ENCODE data around the gene PKLR.
"Not testable (repeated sequence)": the region's sequence is repeated elsewhere in the genome, so short reads cannot be mapped to it uniquely, and the experiment has no call there.

PKLR gene

DNA sequence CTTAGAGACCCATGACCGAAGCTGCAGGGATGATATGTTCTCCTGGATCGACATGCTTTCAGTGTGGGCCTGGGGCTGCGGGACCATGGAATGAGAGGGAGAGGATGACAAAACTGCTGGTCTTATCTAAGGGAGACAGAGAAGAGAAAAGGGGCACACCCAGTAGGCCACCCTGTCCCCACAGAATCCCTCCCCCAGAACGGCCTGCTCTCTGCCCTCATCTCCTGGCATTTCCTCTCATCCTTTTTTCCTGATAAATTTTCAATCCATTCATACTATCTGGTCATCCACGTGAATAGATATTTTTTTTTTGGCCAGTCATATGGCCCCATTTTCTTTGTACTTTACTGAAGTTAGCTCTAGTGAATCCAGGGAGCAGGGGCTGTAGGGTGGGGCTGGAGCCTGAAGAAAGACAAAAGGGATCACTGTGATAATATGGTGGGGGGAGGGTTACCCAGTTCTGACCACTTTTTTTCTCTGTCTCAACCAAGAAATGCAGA, at the start of gene PKLR:
TSS of gene PKLR (minus strand) at position 97 of the 500 bp plus-strand sequence. CDS start at position 54, 43 bp downstream.
- Mint-ChIP-seq H3K4me3 (no peak within 1 kb of the TSS), H3K27ac (no peak within 1 kb of the TSS), H3K27me3 (peaks cover 22% of the 10 kb centered on the region), H3K4me1 (ENCODE audit: low read depth) (no peaks in the 10 kb centered on the region), H3K9me3 (no peaks in the 10 kb centered on the region), H3K36me3 (ENCODE audit: low read depth) (no peaks in the 10 kb centered on the region)
- intact Hi-C loops (cut with micrococcal nuclease) = no loop called here

DNA sequence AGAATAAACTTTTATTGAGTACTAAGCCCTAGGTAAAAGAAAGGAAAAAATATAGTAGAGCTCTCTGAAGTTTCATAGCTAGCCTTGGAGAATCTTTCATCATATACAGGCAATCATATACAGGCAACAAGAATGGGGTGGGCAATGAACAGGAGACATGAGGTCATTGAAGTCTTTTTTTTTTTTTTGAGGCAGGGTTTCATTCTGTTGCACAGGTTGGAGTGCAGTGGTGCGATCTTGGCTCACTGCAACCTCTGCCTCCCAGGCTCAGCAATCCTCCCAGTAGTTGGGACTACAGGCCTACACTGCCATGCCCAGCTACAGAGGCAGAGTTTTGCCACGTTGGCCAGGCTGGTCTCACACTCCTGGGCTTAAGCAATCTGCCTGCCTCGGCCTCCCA, 41.6 kb upstream of the PKLR start:
- no peaks in the 10 kb centered on the region for H3K4me1 Mint-ChIP-seq (ENCODE audit: low read depth)
- no peaks in the 10 kb centered on the region for H3K27me3 Mint-ChIP-seq
- H3K27ac Mint-ChIP-seq = no peak overlapping the region
- H3K4me3 Mint-ChIP-seq = no peak overlapping the region
- H3K36me3 Mint-ChIP-seq (ENCODE audit: low read depth) = peaks cover 100% of the 10 kb centered on the region
- no peaks in the 10 kb centered on the region for H3K9me3 Mint-ChIP-seq
- intact Hi-C loops (cut with micrococcal nuclease) = no loop called here

DNA sequence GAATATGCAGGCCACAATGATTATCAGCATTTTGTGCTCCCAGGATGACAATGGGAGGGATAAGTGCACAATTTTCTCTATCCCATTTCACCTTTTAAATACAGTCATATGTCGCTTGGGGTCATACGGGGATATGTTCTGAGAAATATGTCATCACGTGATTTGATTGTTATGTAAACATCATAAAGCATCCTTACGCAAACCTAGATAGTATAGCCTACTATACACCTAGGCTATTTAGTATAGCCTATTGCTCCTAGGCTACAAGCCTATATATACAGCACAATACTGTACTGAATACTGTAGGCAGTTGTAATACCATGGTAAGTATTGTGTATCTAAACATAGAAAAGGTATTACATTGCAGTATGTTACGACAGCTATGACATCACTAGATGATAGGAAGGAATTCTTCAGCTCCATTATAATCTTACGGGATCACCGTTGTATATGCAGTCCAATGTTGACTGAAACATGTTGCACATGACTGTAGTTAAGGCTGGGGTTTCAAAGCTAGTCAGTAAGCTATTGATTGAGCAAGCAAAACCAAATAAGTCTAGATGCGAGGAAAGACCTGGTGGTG, 38.4 kb upstream of the PKLR start:
- Mint-ChIP-seq H3K27ac (no peak overlapping the region), H3K27me3 (no peaks in the 10 kb centered on the region), H3K9me3 (no peaks in the 10 kb centered on the region), H3K36me3 (ENCODE audit: low read depth) (peaks cover 95% of the 10 kb centered on the region), H3K4me1 (ENCODE audit: low read depth) (no peaks in the 10 kb centered on the region), H3K4me3 (no peak overlapping the region)
- intact Hi-C loops (cut with micrococcal nuclease) = no loop called here

DNA sequence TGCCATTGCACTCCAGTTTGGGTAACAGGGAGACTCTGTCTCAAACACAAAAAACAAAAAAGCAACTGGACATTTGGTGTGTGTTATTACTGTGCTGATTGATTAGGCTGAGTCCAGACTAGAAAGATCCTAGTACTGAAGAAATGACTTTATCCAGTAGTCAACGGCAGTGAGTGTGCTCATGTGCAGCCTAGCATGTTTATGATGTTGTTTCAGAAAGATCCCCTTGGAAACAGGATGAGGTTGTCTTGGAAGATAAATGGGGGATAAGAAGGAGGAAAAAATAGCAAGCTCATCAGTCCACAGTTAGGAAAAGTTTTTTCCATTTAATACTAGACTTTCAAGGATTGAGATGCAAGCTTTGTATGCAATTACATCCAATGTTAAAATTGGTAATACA, 33.7 kb upstream of the PKLR start:
- peaks cover 85% of the 10 kb centered on the region for H3K36me3 Mint-ChIP-seq (ENCODE audit: low read depth)
- no peak overlapping the region for H3K4me3 Mint-ChIP-seq
- H3K9me3 Mint-ChIP-seq = no peaks in the 10 kb centered on the region
- peaks cover 21% of the 10 kb centered on the region for H3K4me1 Mint-ChIP-seq (ENCODE audit: low read depth)
- H3K27me3 Mint-ChIP-seq = no peaks in the 10 kb centered on the region
- intact Hi-C loops (cut with micrococcal nuclease) = no loop called here
- no peak overlapping the region for H3K27ac Mint-ChIP-seq

DNA sequence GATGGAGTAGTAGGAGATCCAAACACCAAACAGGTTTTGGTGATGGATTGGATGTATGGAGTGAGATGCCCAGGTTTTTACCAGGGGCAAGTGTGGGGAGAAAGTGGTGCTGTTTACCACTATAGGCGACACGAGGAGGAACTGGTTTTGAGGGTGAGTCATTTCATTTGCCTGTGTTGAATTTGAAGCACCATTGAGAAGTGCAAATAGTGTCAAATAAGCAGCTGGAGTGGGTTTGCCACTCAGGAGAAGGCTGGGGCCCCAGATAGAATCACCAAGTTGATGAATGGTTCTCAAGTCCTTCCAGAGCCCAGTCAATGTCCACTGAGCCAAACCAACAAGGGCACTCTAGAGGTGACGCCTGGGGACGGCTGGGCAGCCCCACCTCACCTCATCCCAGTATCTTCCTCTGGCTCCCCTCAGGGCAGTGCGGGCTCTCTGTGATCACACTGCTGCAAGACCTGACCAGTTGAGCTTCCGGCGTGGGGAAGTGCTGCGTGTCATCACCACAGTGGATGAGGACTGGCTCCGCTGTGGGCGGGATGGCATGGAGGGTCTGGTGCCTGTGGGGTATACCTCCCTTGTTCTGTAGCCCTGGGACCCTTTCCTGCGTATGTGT, 28.9 kb upstream of the PKLR start:
- H3K27ac Mint-ChIP-seq = peak overlapping the region; percentile 47
- no peak overlapping the region for H3K4me3 Mint-ChIP-seq
- H3K9me3 Mint-ChIP-seq = no peaks in the 10 kb centered on the region

DNA sequence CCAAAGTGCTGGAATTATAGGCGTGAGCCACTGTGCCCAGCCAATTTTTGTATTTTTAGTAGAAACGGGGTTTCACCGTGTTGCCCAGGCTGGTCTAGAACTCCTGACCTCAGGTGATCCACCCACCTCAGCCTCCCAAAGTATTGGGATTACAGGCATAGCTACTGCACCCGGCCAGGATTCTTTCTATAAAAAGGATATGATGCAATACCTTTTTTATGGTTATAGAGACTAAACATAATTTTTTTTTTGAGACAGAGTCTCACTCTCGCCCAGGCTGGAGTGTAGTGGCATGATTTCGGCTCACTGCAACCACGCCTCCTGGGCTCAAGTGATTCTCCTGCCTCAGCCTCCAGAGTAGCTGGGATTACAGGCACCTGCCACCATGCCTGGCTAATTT, 27.6 kb upstream of the PKLR start:
- peaks cover 46% of the 10 kb centered on the region for H3K4me1 Mint-ChIP-seq (ENCODE audit: low read depth)
- H3K27me3 Mint-ChIP-seq; intact Hi-C loops (cut with micrococcal nuclease); H3K4me3 Mint-ChIP-seq; H3K9me3 Mint-ChIP-seq; H3K27ac Mint-ChIP-seq: not testable (repeated sequence)
- H3K36me3 Mint-ChIP-seq (ENCODE audit: low read depth) = peaks cover 71% of the 10 kb centered on the region

More for the DNA sequence above, 28.9 kb upstream of the PKLR start:
- Mint-ChIP-seq H3K4me1 (ENCODE audit: low read depth) (peaks cover 43% of the 10 kb centered on the region), H3K27me3 (no peaks in the 10 kb centered on the region), H3K36me3 (ENCODE audit: low read depth) (peaks cover 78% of the 10 kb centered on the region)
- intact Hi-C loops (cut with micrococcal nuclease) = no loop called here

DNA sequence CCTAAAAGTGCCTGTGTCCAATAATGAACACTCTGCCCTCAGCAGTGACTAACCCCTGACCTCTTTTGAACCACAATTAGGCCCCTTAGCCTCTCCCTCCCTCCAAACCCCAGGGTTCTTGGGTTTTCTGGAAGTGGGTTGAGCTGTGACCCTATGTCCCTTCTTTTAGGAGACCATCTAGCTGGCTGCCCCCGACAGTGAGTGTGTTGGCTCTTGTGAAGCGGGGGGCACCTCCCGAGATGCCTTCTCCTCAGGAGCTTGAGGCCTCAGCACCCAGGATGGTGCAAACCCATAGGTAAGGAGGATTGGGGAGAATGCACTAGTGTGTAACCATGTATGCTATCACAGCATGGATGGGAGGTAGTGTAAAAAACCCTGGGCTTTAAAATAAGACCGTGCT, 26.7 kb upstream of the PKLR start:
- Mint-ChIP-seq H3K9me3 (no peaks in the 10 kb centered on the region), H3K27me3 (no peaks in the 10 kb centered on the region), H3K4me3 (no peak overlapping the region), H3K36me3 (ENCODE audit: low read depth) (peaks cover 63% of the 10 kb centered on the region), H3K27ac (no peak overlapping the region), H3K4me1 (ENCODE audit: low read depth) (peaks cover 46% of the 10 kb centered on the region)
- intact Hi-C loops (cut with micrococcal nuclease) = no loop called here

DNA sequence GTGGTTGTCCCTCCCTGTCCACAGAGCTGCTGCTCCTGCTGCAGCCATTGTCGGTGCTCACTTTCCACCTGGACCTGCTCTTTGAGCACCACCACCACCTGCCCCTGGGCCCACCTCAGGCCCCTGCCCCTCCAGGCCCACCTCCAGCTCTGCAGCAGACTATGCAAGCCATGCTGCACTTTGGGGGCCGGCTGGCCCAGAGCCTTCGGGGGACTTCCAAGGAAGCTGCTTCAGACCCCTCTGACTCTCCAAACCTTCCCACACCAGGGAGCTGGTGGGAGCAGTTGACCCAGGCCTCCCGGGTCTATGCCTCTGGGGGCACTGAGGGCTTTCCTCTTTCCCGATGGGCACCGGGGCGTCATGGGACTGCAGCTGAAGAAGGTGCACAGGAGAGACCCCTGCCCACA, 25.4 kb upstream of the PKLR start:
- Mint-ChIP-seq H3K9me3 (no peaks in the 10 kb centered on the region), H3K36me3 (ENCODE audit: low read depth) (peaks cover 66% of the 10 kb centered on the region), H3K27ac (no peak overlapping the region), H3K27me3 (peaks cover 3% of the 10 kb centered on the region), H3K4me1 (ENCODE audit: low read depth) (peaks cover 53% of the 10 kb centered on the region), H3K4me3 (no peak overlapping the region)
- intact Hi-C loops (cut with micrococcal nuclease) = no loop called here

DNA sequence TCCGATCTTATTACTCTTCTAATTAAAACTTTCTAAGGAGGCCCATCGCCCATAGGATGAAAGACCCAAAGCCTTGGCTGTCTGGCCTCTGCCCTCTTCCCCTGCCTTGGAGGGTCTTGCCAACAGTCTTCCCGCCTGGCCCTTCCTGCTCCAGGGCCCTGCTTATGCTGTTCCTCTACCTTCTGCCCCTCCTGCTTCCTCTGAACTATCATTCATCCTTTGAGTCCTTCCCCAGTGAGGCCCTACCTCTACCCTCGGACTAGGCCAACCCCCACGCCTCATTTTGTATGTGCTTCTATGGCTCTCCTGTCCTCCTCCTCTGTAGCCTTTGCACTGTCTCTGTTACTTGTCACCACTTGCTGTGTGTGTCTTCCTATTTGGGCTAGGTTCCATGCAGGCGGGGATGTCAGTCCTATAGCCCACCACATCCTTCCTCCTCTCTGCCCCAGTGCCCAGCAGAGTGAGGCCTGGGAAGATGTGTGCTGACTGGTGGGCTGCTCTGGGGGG, 24.8 kb upstream of the PKLR start:
- H3K27me3 Mint-ChIP-seq = peaks cover 4% of the 10 kb centered on the region
- intact Hi-C loops (cut with micrococcal nuclease) = no loop called here
- peaks cover 53% of the 10 kb centered on the region for H3K4me1 Mint-ChIP-seq (ENCODE audit: low read depth)
- H3K27ac Mint-ChIP-seq = no peak overlapping the region
- H3K9me3 Mint-ChIP-seq = no peaks in the 10 kb centered on the region
- peaks cover 62% of the 10 kb centered on the region for H3K36me3 Mint-ChIP-seq (ENCODE audit: low read depth)
- peak overlapping the region; percentile 37 for H3K4me3 Mint-ChIP-seq

DNA sequence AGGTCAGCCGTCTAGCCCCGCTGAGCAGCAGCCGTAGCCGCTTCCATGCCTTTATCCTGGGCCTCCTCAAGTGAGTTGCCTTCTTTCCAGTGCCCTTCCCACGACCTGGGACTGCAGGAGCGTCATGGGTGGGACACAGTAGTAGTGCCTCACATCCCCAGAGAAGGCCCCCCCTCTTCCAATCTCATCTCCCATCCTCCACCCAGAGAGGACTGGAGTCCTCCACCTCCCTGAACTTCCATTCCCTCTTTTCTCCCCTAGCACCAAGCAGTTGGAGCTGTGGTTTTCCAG, 24.3 kb upstream of the PKLR start:
- H3K4me3 Mint-ChIP-seq = peak overlapping the region; percentile 92
- H3K9me3 Mint-ChIP-seq = no peaks in the 10 kb centered on the region
- H3K4me1 Mint-ChIP-seq (ENCODE audit: low read depth) = peaks cover 53% of the 10 kb centered on the region
- H3K27me3 Mint-ChIP-seq = peaks cover 6% of the 10 kb centered on the region
- H3K36me3 Mint-ChIP-seq (ENCODE audit: low read depth) = peaks cover 57% of the 10 kb centered on the region
- peak overlapping the region; percentile 89 for H3K27ac Mint-ChIP-seq
- intact Hi-C loops (cut with micrococcal nuclease) = loop anchor here (2.0 kb wide), 1 partner anchor 75 kb away; no protein-coding TSS in a partner anchor

DNA sequence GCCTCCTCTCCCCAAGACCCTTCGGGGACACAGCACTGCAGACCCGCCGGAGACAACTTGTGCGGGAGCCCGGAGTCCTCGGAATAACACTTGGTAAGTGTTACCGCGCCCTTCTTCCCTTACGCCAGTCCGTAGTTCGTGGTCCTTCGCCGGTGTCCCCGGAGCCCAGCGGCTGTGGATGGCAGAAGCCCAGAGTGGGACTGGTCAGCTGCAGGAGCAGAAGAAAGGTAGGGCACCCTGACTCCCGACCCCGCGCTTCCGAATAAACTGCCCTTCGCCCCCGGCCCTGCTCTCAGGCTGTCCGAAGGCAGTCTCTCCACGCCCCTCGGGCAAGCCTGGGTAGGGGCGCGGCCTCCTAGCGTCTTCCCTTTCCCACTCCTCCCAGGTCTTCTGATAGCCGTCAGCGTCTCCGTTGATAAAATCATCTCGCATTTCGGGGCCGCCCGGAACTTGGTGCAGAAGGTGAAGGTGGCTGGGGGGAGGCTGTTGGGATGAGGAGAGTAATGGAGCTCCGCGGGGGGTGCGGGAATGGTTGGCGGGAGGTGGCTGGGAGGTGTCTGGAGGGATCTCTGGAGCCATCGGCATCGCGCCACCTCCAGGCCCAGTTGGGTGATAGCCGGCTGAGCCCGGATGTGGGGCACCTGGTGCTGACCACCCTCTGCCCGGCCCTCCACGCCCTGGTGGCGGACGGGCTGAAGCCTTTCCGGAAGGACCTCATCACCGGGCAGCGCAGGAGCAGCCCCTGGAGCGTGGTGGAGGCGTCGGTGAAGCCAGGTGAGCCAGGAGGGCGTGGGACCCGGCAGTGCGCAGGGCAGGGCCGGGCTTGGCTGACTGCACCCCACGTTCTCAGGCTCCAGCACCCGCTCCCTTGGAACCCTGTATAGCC, 23.7 kb upstream of the PKLR start:
- H3K9me3 Mint-ChIP-seq = no peaks in the 10 kb centered on the region
- peaks cover 56% of the 10 kb centered on the region for H3K36me3 Mint-ChIP-seq (ENCODE audit: low read depth)
- H3K4me1 Mint-ChIP-seq (ENCODE audit: low read depth) = peaks cover 53% of the 10 kb centered on the region
- H3K27ac Mint-ChIP-seq = peak overlapping the region; percentile 89
- intact Hi-C loops (cut with micrococcal nuclease) = loop anchor here (2.0 kb wide), 1 partner anchor 74 kb away; no protein-coding TSS in a partner anchor
- peaks cover 6% of the 10 kb centered on the region for H3K27me3 Mint-ChIP-seq
- peak overlapping the region; percentile 92 for H3K4me3 Mint-ChIP-seq

DNA sequence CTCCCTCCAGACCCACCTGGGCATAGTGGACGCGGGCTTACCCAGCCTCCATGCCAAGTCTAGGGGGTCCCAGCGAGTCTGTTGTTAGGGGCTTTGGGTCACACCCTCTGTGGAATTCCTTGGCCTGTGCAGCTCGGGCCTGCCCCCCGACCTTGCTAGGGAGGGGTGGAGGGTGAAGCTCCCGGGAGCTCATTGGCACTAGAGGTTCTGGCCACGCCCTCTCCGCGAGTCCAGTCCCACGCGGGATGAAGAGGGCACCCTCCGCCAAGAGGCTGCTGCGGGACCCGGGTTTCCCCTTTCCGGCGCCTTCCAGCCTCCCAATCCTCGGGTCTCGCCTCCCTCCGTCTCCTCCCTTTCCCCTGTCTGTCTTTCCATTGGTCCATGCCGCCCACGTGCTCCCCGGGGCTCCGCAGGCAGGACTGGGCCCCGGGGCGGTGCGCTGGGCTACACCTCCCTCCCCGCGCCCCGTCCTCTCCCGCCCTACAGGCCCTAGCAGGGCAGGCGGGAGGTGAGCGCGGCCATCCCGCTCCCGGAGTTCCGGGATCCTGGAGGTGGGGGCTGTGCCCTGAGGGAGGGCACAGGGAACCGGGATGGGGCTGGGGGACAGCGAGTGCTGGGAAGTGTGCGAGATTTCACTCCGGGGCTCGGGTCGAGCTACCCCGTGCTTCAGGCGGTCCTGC, 22.9 kb upstream of the PKLR start:
- intact Hi-C loops (cut with micrococcal nuclease) = loop anchor here (2.0 kb wide), 1 partner anchor 73 kb away; no protein-coding TSS in a partner anchor
- H3K27me3 Mint-ChIP-seq = peaks cover 6% of the 10 kb centered on the region

DNA sequence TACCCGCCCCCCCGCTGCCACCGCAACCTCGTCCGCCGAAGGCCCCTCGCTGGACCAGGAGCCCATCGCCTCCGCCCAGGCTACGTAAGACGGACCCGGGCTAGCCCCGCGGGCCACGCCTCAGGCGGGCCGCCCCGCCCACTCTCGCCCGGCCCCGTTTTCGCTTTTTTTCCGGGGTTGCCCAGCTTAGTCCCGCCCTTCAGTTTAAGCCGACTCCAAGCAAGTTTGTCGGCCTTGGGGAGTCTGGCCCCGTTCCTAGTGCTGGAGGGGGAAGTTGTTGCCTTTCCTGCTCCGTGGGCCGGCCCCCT, 22.4 kb upstream of the PKLR start:
- Mint-ChIP-seq H3K9me3 (no peaks in the 10 kb centered on the region), H3K27ac (peak overlapping the region; percentile 89), H3K4me3 (peak overlapping the region; percentile 92), H3K36me3 (ENCODE audit: low read depth) (peaks cover 59% of the 10 kb centered on the region), H3K27me3 (peaks cover 6% of the 10 kb centered on the region), H3K4me1 (ENCODE audit: low read depth) (peaks cover 61% of the 10 kb centered on the region)
- intact Hi-C loops (cut with micrococcal nuclease) = loop anchor here (1.0 to 2.0 kb wide), 4 partner anchors 15 to 73 kb away; partner anchors contain the start of genes CLK2, FDPS and HCN3

More for the DNA sequence above, 22.9 kb upstream of the PKLR start:
- H3K27ac Mint-ChIP-seq = peak overlapping the region; percentile 89
- peaks cover 56% of the 10 kb centered on the region for H3K4me1 Mint-ChIP-seq (ENCODE audit: low read depth)
- peaks cover 58% of the 10 kb centered on the region for H3K36me3 Mint-ChIP-seq (ENCODE audit: low read depth)
- H3K4me3 Mint-ChIP-seq = peak overlapping the region; percentile 92
- no peaks in the 10 kb centered on the region for H3K9me3 Mint-ChIP-seq
